Measurements from ENCODE around the gene DMRT3. TPM values are rescaled to one million over a fixed set of nuclear protein-coding genes. Genes with fewer than 3 reads are reported as not detected.

The DMRT3 gene
- total RNA-seq, 6 experiments from 2014 or later = not detected

- Histone ChIP-seq H3K4me1 (no peaks in the 10 kb centered on the region), H3K27ac (no peak overlapping the region), H3K27me3 (no peaks in the 10 kb centered on the region), H3K4me3 (no peak overlapping the region), H3K9me3 (no peaks in the 10 kb centered on the region), H3K36me3 (no peaks in the 10 kb centered on the region)
- intact Hi-C loops (cut with DNase I) = loop anchor here in 1 of 2 donors (5.0 kb wide), 1 partner anchor 117 kb away; no protein-coding TSS in a partner anchor
- DNase-seq = peak; percentile 78 to 83 (median 82)
- peak; percentile 98 to 99 (median 99) for ATAC-seq
- 8% methylated on average over 12 of the region's 14 CpGs for WGBS (ENCODE audit: insufficient coverage, low coverage, low lambda C conversion rate, missing lambda C conversion rate)
- TF ChIP-seq POLR2A (IDR thresholded peaks at IDR 0.05) (no peak), CTCF (IDR thresholded peaks at IDR 0.05) (peak; percentile 95 to 100 (median 99))
These were observed 32.7 kb downstream of the DMRT3 start for GRCh38 chr9:1009101-1009707.

GRCh38 chr9:1013021-1013420, 36.6 kb downstream of the DMRT3 start:
- TF ChIP-seq CTCF (IDR thresholded peaks at IDR 0.05) (no peak), POLR2A (IDR thresholded peaks at IDR 0.05) (no peak)
- no peaks in the 10 kb centered on the region for H3K4me1 ChIP-seq
- H3K36me3 ChIP-seq = no peaks in the 10 kb centered on the region
- H3K27me3 ChIP-seq = no peaks in the 10 kb centered on the region
- intact Hi-C loops (cut with DNase I) = no loop called here
- no peak for ATAC-seq
- no peaks in the 10 kb centered on the region for H3K9me3 ChIP-seq
- H3K27ac ChIP-seq = no peak overlapping the region
- H3K4me3 ChIP-seq = no peak overlapping the region
- DNase-seq = no peak
- 61% methylated on average over 5 of the region's 5 CpGs for WGBS (ENCODE audit: insufficient coverage, low coverage, low lambda C conversion rate, missing lambda C conversion rate)

- Histone ChIP-seq H3K4me3 (no peak overlapping the region), H3K9me3 (no peaks in the 10 kb centered on the region), H3K4me1 (no peaks in the 10 kb centered on the region), H3K27ac (no peak overlapping the region), H3K27me3 (no peaks in the 10 kb centered on the region), H3K36me3 (no peaks in the 10 kb centered on the region)
- intact Hi-C loops (cut with DNase I) = no loop called here
- TF ChIP-seq POLR2A (IDR thresholded peaks at IDR 0.05) (no peak), CTCF (IDR thresholded peaks at IDR 0.05) (no peak)
- DNase-seq (no peak), ATAC-seq (no peak)
- 74% methylated on average over 4 of the region's 4 CpGs for WGBS (ENCODE audit: insufficient coverage, low coverage, low lambda C conversion rate, missing lambda C conversion rate)
These were observed 37.8 kb downstream of the DMRT3 start for GRCh38 chr9:1014225-1014624.

- Histone ChIP-seq H3K4me1 (no peaks in the 10 kb centered on the region), H3K9me3 (no peaks in the 10 kb centered on the region), H3K4me3 (no peak overlapping the region), H3K27ac (no peak overlapping the region), H3K36me3 (no peaks in the 10 kb centered on the region), H3K27me3 (no peaks in the 10 kb centered on the region)
- no peak for ATAC-seq
- TF ChIP-seq POLR2A (IDR thresholded peaks at IDR 0.05) (no peak), CTCF (IDR thresholded peaks at IDR 0.05) (no peak)
- intact Hi-C loops (cut with DNase I) = no loop called here
- no peak for DNase-seq
- 62% methylated on average over 2 of the region's 2 CpGs for WGBS (ENCODE audit: insufficient coverage, low coverage, low lambda C conversion rate, missing lambda C conversion rate)
These were observed 38.2 kb downstream of the DMRT3 start for GRCh38 chr9:1014640-1015039.
